ENCODE data around the gene FGF14.

GRCh38 chr13:101978552-101979315 is 423.1 kb downstream of the FGF14 start:
- TF ChIP-seq CTCF (IDR thresholded peaks at IDR 0.05; ENCODE audit: insufficient read depth, low read depth, low read length), result no peak
- no peak for TF ChIP-seq EZH2 (IDR thresholded peaks at IDR 0.05; ENCODE audit: insufficient read depth, low read length)

Measured in astrocyte (in vitro differentiated cells and primary cell).